ENCODE results near the gene MANSC4.

MANSC4 gene

GRCh38 chr12:27779920-27780611 lies at the start of gene MANSC4, which contains the start of gene KLHL42:
TSS of gene MANSC4 (minus strand) at chr12:27780236. CDS start at chr12:27771276, 8,960 bp downstream.
TSS of gene KLHL42 (plus strand) at chr12:27780233. CDS start at chr12:27780331, 98 bp downstream.
- DNase-seq = peak; percentile 80

- peak; percentile 66 for DNase-seq
Observed at GRCh38 chr12:27828196-27828595, 48.2 kb upstream of the MANSC4 start.

- DNase-seq = peak; percentile 44
Observed at GRCh38 chr12:27826076-27826475, 46.0 kb upstream of the MANSC4 start.

- no peak for DNase-seq
Observed at GRCh38 chr12:27824126-27824842, 44.2 kb upstream of the MANSC4 start.

- no peak for DNase-seq
Observed at GRCh38 chr12:27823038-27823437, 43.0 kb upstream of the MANSC4 start.

GRCh38 chr12:27822076-27822712 lies 42.2 kb upstream of the MANSC4 start:
- peak; percentile 95 for DNase-seq

- peak; percentile 80 for DNase-seq
Observed at GRCh38 chr12:27821259-27821973, 41.4 kb upstream of the MANSC4 start.

GRCh38 chr12:27820564-27820963 lies 40.5 kb upstream of the MANSC4 start:
- no peak for DNase-seq

- no peak for DNase-seq
Observed at GRCh38 chr12:27818401-27818918, 38.4 kb upstream of the MANSC4 start.

- no peak for DNase-seq
Observed at GRCh38 chr12:27817766-27818165, 37.7 kb upstream of the MANSC4 start.

- no peak for DNase-seq
Observed at GRCh38 chr12:27814851-27815591, 35.0 kb upstream of the MANSC4 start.

- DNase-seq = peak; percentile 21
Observed at GRCh38 chr12:27814411-27814810, 34.4 kb upstream of the MANSC4 start.

GRCh38 chr12:27812502-27812901 lies 32.5 kb upstream of the MANSC4 start:
- no peak for DNase-seq

- DNase-seq = no peak
Observed at GRCh38 chr12:27810756-27811155, 30.7 kb upstream of the MANSC4 start.

- DNase-seq = no peak
Observed at GRCh38 chr12:27808841-27809240, 28.8 kb upstream of the MANSC4 start.

- DNase-seq = no peak
Observed at GRCh38 chr12:27807063-27807703, 27.1 kb upstream of the MANSC4 start.

GRCh38 chr12:27806259-27806658 lies 26.2 kb upstream of the MANSC4 start:
- no peak for DNase-seq

- DNase-seq = no peak
Observed at GRCh38 chr12:27805238-27805637, 25.2 kb upstream of the MANSC4 start.

GRCh38 chr12:27802936-27803335 lies 22.9 kb upstream of the MANSC4 start:
- no peak for DNase-seq

- no peak for DNase-seq
Observed at GRCh38 chr12:27802511-27802910, 22.5 kb upstream of the MANSC4 start.

- DNase-seq = no peak
Observed at GRCh38 chr12:27801630-27802029, 21.6 kb upstream of the MANSC4 start.

- DNase-seq = no peak
Observed at GRCh38 chr12:27800819-27801218, 20.8 kb upstream of the MANSC4 start.
